WTC11 (cell line): ENCODE measurements around the gene GJA5. TPM values are rescaled to one million over a fixed set of nuclear protein-coding genes. Genes with fewer than 3 reads are reported as not detected.

Source experiments
- ATAC-seq: fragments of 200-7000 bp; cut with Tn5 transposase; 2 replicates; pipeline ENCODE4 v1.10.0; 2021; ENCODE audit warnings: mild to moderate bottlenecking, moderate library complexity
- CTCF ChIA-PET: fragments of 300-600 bp; sonication (Branson Sonifier 250); formaldehyde crosslinking; loops from one replicate; lab custom pipeline; 2021; ENCODE audit warnings: antibody characterized with exemption; lab: Charles Lee
- POLR2A ChIA-PET: fragments of 350-600 bp; sonication (Branson Sonifier 250); formaldehyde crosslinking; loops from one replicate; lab custom pipeline; 2021; ENCODE audit warnings: antibody characterized with exemption; lab: Charles Lee
- DNase-seq: peaks from one replicate; pipeline ENCODE4 v3.0.0; 2021; ENCODE audit warnings: low spot score
- H3K27ac Mint-ChIP-seq: 2 replicates; pipeline ENCODE4 v1.8.0; 2021; ENCODE audit warnings: mixed read lengths
- H3K27me3 Mint-ChIP-seq: 2 replicates; pipeline ENCODE4 v1.8.0; 2021; ENCODE audit warnings: low read depth, mild to moderate bottlenecking, moderate library complexity, mixed read lengths
- H3K36me3 Mint-ChIP-seq: 2 replicates; pipeline ENCODE4 v1.8.0; 2021; ENCODE audit warnings: mixed read lengths
- H3K4me1 Mint-ChIP-seq: 2 replicates; pipeline ENCODE4 v1.8.0; 2022; ENCODE audit warnings: mixed read lengths
- H3K4me3 Mint-ChIP-seq: 2 replicates; pipeline ENCODE4 v1.8.0; 2021; ENCODE audit warnings: mild to moderate bottlenecking, moderate library complexity, mixed read lengths
- H3K9me3 Mint-ChIP-seq: 2 replicates; pipeline ENCODE4 v1.8.0; 2021; ENCODE audit warnings: mixed read lengths
- CBFB ChIP-seq: sonication (generic); formaldehyde crosslinking; IDR thresholded peaks from 2 replicates; pipeline ENCODE4 v1.8.1; 2022; ENCODE audit warnings: mild to moderate bottlenecking, low read depth, missing genetic modification reagents
- ESRRA ChIP-seq: sonication (generic); formaldehyde crosslinking; IDR thresholded peaks from 2 replicates; pipeline ENCODE4 v1.8.1; 2022; ENCODE audit warnings: mild to moderate bottlenecking, missing genetic modification reagents, borderline replicate concordance
- FOXK1 ChIP-seq: sonication (generic); formaldehyde crosslinking; IDR thresholded peaks from 2 replicates; pipeline ENCODE4 v1.8.0; 2022; ENCODE audit warnings: mild to moderate bottlenecking, moderate library complexity, missing genetic modification reagents
- NFYB ChIP-seq: sonication (generic); formaldehyde crosslinking; conservative IDR thresholded peaks from 2 replicates; pipeline ENCODE4 v1.8.0; 2022; ENCODE audit warnings: low read depth, missing genetic modification reagents
- NR2C2 ChIP-seq: sonication (generic); formaldehyde crosslinking; IDR thresholded peaks from 2 replicates; pipeline ENCODE4 v1.8.0; 2022; ENCODE audit warnings: mild to moderate bottlenecking, missing genetic modification reagents
- OVOL2 ChIP-seq: fragments of 250-450 bp; sonication (Bioruptor Pico); IDR thresholded peaks from 2 replicates; pipeline ENCODE4 v1.9.0; 2021; ENCODE audit warnings: mild to moderate bottlenecking, borderline replicate concordance
- SMAD3 ChIP-seq: sonication (generic); formaldehyde crosslinking; IDR thresholded peaks from 2 replicates; pipeline ENCODE4 v1.8.0; 2022; ENCODE audit warnings: missing genetic modification reagents, mild to moderate bottlenecking, borderline replicate concordance
- SMAD4 ChIP-seq: sonication (generic); formaldehyde crosslinking; IDR thresholded peaks from 2 replicates; pipeline ENCODE4 v1.8.0; 2022; ENCODE audit warnings: mild to moderate bottlenecking, missing genetic modification reagents
- SP1 ChIP-seq: sonication (generic); formaldehyde crosslinking; conservative IDR thresholded peaks from 2 replicates; pipeline ENCODE4 v1.8.1; 2022; ENCODE audit warnings: missing genetic modification reagents
- TCF7 ChIP-seq: sonication (generic); formaldehyde crosslinking; IDR thresholded peaks from 2 replicates; pipeline ENCODE4 v1.8.0; 2022; ENCODE audit warnings: mild to moderate bottlenecking, low read depth, missing genetic modification reagents, moderate library complexity
- TP53 ChIP-seq: sonication (generic); formaldehyde crosslinking; IDR thresholded peaks from 2 replicates; pipeline ENCODE4 v1.8.1; 2023; ENCODE audit warnings: mild to moderate bottlenecking, missing genetic modification reagents
- ZNF219 ChIP-seq: sonication (generic); formaldehyde crosslinking; IDR thresholded peaks from 2 replicates; pipeline ENCODE4 v1.8.0; 2023; ENCODE audit warnings: missing genetic modification reagents, mild to moderate bottlenecking, borderline replicate concordance
- ZNF317 ChIP-seq: sonication (generic); formaldehyde crosslinking; IDR thresholded peaks from 2 replicates; pipeline ENCODE4 v1.8.1; 2023; ENCODE audit warnings: low read depth, mild to moderate bottlenecking, moderate library complexity, missing genetic modification reagents, borderline replicate concordance
- total RNA-seq: library from RNA; stranded (reverse); gene quantifications from 3 replicates; pipeline ENCODE4 v1.2.3, GENCODE V29; 2021
- TF ChIP-seq, protein P1 (sequence below): fragments of 250-450 bp; sonication (Bioruptor Pico); IDR thresholded peaks from 2 replicates; pipeline ENCODE4 v1.9.0; 2021; ENCODE audit warnings: mild to moderate bottlenecking, borderline replicate concordance
- TF ChIP-seq, protein P2 (sequence below): sonication (generic); formaldehyde crosslinking; IDR thresholded peaks from 2 replicates; pipeline ENCODE4 v1.8.0; 2023; ENCODE audit warnings: missing genetic modification reagents
- TF ChIP-seq, protein P3 (sequence below): sonication (generic); formaldehyde crosslinking; IDR thresholded peaks from 2 replicates; pipeline ENCODE4 v1.8.1; 2022; ENCODE audit warnings: mild to moderate bottlenecking, moderate library complexity, missing genetic modification reagents
- TF ChIP-seq, protein P4 (sequence below): sonication (generic); formaldehyde crosslinking; IDR thresholded peaks from 2 replicates; pipeline ENCODE4 v1.8.1; 2023; ENCODE audit warnings: mild to moderate bottlenecking, moderate library complexity, missing genetic modification reagents
- TF ChIP-seq, protein P5 (sequence below): sonication (generic); formaldehyde crosslinking; IDR thresholded peaks from 2 replicates; pipeline ENCODE4 v1.8.0; 2022; ENCODE audit warnings: mild to moderate bottlenecking, missing genetic modification reagents
- TF ChIP-seq, protein P6 (sequence below): sonication (generic); formaldehyde crosslinking; IDR thresholded peaks from 2 replicates; pipeline ENCODE4 v1.8.1; 2023; ENCODE audit warnings: mild to moderate bottlenecking, missing genetic modification reagents

GJA5 gene
- total RNA-seq, 1 experiment from 2014 or later, result 2.2 TPM

DNA sequence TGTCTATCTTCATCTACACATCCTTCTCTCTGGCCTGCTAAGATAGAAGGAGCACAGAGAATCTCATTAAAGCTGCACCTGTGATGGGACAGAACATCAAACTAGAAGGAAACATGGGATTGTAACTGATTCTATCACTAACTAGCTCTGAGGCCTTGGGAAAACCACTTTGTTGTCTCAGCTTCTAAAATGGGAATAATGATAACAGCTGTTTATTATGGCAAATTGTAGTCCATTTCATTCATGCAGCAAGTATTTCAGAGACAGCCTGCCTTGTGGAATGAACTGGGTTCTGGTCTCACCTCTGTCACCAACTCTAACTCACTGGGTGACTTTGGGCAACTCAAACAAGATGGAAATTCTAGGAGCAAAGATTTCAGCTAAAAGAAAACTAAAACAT is 12.4 kb downstream of the GJA5 start (continued):
- TF ChIP-seq, protein P1, sequence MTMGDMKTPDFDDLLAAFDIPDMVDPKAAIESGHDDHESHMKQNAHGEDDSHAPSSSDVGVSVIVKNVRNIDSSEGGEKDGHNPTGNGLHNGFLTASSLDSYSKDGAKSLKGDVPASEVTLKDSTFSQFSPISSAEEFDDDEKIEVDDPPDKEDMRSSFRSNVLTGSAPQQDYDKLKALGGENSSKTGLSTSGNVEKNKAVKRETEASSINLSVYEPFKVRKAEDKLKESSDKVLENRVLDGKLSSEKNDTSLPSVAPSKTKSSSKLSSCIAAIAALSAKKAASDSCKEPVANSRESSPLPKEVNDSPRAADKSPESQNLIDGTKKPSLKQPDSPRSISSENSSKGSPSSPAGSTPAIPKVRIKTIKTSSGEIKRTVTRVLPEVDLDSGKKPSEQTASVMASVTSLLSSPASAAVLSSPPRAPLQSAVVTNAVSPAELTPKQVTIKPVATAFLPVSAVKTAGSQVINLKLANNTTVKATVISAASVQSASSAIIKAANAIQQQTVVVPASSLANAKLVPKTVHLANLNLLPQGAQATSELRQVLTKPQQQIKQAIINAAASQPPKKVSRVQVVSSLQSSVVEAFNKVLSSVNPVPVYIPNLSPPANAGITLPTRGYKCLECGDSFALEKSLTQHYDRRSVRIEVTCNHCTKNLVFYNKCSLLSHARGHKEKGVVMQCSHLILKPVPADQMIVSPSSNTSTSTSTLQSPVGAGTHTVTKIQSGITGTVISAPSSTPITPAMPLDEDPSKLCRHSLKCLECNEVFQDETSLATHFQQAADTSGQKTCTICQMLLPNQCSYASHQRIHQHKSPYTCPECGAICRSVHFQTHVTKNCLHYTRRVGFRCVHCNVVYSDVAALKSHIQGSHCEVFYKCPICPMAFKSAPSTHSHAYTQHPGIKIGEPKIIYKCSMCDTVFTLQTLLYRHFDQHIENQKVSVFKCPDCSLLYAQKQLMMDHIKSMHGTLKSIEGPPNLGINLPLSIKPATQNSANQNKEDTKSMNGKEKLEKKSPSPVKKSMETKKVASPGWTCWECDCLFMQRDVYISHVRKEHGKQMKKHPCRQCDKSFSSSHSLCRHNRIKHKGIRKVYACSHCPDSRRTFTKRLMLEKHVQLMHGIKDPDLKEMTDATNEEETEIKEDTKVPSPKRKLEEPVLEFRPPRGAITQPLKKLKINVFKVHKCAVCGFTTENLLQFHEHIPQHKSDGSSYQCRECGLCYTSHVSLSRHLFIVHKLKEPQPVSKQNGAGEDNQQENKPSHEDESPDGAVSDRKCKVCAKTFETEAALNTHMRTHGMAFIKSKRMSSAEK (CRISPR knock-in tag), result no peak
- no peak for TF ChIP-seq ESRRA (CRISPR knock-in tag)
- no peak for TF ChIP-seq FOXK1 (CRISPR knock-in tag)
- TF ChIP-seq, protein P2, sequence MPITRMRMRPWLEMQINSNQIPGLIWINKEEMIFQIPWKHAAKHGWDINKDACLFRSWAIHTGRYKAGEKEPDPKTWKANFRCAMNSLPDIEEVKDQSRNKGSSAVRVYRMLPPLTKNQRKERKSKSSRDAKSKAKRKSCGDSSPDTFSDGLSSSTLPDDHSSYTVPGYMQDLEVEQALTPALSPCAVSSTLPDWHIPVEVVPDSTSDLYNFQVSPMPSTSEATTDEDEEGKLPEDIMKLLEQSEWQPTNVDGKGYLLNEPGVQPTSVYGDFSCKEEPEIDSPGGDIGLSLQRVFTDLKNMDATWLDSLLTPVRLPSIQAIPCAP (CRISPR knock-in tag), result no peak
- TF ChIP-seq SP1 (CRISPR knock-in tag), result no peak
- TF ChIP-seq NFYB, result no peak
- TF ChIP-seq ZNF317 (CRISPR knock-in tag), result no peak
- TF ChIP-seq, protein P3, sequence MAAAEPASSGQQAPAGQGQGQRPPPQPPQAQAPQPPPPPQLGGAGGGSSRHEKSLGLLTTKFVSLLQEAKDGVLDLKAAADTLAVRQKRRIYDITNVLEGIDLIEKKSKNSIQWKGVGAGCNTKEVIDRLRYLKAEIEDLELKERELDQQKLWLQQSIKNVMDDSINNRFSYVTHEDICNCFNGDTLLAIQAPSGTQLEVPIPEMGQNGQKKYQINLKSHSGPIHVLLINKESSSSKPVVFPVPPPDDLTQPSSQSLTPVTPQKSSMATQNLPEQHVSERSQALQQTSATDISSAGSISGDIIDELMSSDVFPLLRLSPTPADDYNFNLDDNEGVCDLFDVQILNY (CRISPR knock-in tag), result no peak

DNA sequence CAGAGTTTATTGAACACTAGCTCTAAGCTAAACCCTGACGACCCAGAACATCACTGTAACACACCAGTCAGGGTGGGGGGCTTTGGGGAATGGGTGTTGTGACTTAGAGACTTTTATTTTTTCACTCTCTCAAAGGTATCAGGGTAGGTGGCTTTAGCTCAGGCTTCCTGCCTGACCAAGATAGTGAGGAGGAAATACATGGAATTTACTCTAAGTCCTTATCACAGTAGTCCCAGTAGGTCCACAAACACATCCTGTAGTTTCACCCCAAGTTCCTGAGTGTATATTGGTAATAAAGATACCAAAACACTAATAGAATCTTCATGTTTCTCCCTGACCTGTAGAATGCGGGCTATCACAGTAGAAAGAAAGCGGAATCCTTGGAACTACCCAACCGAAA is 15.1 kb downstream of the GJA5 start:
- H3K9me3 Mint-ChIP-seq, result no peaks in the 10 kb centered on the region
- no peak overlapping the region for H3K4me3 Mint-ChIP-seq
- H3K4me1 Mint-ChIP-seq, result no peaks in the 10 kb centered on the region
- ATAC-seq (no peak), DNase-seq (no peak)
- H3K27ac Mint-ChIP-seq, result no peak overlapping the region
- CTCF ChIA-PET, result no interaction called here
- no peaks in the 10 kb centered on the region for H3K27me3 Mint-ChIP-seq
- H3K36me3 Mint-ChIP-seq, result no peaks in the 10 kb centered on the region
- POLR2A ChIA-PET, result no interaction called here
- no peak for TF ChIP-seq SMAD3 (CRISPR knock-in tag)
- TF ChIP-seq TP53 (CRISPR knock-in tag), result no peak
- TF ChIP-seq, protein P4, sequence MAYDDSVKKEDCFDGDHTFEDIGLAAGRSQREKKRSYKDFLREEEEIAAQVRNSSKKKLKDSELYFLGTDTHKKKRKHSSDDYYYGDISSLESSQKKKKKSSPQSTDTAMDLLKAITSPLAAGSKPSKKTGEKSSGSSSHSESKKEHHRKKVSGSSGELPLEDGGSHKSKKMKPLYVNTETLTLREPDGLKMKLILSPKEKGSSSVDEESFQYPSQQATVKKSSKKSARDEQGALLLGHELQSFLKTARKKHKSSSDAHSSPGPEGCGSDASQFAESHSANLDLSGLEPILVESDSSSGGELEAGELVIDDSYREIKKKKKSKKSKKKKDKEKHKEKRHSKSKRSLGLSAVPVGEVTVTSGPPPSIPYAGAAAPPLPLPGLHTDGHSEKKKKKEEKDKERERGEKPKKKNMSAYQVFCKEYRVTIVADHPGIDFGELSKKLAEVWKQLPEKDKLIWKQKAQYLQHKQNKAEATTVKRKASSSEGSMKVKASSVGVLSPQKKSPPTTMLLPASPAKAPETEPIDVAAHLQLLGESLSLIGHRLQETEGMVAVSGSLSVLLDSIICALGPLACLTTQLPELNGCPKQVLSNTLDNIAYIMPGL (CRISPR knock-in tag), result no peak

DNA sequence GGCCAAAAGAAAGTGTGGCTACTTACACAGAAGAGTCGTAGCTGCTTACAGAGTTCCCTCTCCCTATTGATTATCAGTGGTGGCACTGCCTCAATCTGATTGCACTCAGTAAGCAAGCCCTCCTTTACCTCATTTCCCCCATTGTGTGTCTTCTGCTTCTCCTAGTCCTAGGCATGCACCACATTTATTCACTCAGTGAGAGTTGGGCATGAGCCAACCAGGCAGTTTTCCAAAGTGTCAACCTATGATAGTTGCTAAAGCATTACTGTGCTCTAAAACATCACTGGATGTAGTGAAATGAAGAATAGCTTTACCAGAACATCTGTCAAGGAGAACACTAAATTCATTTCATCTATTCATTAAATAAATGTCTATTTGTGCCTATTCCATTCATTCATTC is 19.3 kb downstream of the GJA5 start:
- Mint-ChIP-seq H3K9me3 (no peaks in the 10 kb centered on the region), H3K27ac (no peak overlapping the region), H3K27me3 (no peaks in the 10 kb centered on the region), H3K4me3 (no peak overlapping the region), H3K4me1 (no peaks in the 10 kb centered on the region), H3K36me3 (no peaks in the 10 kb centered on the region)
- no peak for DNase-seq
- TF ChIP-seq NR2C2 (CRISPR knock-in tag) (no peak), SMAD4 (CRISPR knock-in tag) (no peak), CBFB (CRISPR knock-in tag) (no peak), OVOL2 (CRISPR knock-in tag) (no peak), TCF7 (no peak), ZNF219 (CRISPR knock-in tag) (no peak)
- TF ChIP-seq, protein P5, sequence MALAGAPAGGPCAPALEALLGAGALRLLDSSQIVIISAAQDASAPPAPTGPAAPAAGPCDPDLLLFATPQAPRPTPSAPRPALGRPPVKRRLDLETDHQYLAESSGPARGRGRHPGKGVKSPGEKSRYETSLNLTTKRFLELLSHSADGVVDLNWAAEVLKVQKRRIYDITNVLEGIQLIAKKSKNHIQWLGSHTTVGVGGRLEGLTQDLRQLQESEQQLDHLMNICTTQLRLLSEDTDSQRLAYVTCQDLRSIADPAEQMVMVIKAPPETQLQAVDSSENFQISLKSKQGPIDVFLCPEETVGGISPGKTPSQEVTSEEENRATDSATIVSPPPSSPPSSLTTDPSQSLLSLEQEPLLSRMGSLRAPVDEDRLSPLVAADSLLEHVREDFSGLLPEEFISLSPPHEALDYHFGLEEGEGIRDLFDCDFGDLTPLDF (CRISPR knock-in tag), result no peak
- TF ChIP-seq, protein P6, sequence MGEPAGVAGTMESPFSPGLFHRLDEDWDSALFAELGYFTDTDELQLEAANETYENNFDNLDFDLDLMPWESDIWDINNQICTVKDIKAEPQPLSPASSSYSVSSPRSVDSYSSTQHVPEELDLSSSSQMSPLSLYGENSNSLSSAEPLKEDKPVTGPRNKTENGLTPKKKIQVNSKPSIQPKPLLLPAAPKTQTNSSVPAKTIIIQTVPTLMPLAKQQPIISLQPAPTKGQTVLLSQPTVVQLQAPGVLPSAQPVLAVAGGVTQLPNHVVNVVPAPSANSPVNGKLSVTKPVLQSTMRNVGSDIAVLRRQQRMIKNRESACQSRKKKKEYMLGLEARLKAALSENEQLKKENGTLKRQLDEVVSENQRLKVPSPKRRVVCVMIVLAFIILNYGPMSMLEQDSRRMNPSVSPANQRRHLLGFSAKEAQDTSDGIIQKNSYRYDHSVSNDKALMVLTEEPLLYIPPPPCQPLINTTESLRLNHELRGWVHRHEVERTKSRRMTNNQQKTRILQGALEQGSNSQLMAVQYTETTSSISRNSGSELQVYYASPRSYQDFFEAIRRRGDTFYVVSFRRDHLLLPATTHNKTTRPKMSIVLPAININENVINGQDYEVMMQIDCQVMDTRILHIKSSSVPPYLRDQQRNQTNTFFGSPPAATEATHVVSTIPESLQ (CRISPR knock-in tag), result no peak
- CTCF ChIA-PET, result interaction anchor here (1.1 kb wide), 1 partner anchor 152 kb away, joined by 4 read pairs; no protein-coding TSS in a partner anchor
- ATAC-seq, result no peak
- POLR2A ChIA-PET, result no interaction called here
